Mesenchymal stem cell (in vitro differentiated cells and primary cell): ENCODE results near the gene KRT4.

ENCODE experiments used
- DNase-seq: peaks from one replicate; pipeline ENCODE4 v3.0.0-alpha.2; 2013
- H2AFZ ChIP-seq: one replicate; pipeline ENCODE4 v1.6.1; 2013; ENCODE audit warnings: low read depth, mild to moderate bottlenecking, control low read depth, inconsistent platforms, low read length, moderate library complexity
- H2AK5ac ChIP-seq: 2 replicates; pipeline ENCODE4 v1.6.1; 2013; ENCODE audit warnings: low read length, moderate library complexity, mild to moderate bottlenecking, inconsistent platforms; ENCODE audit not compliant: severe bottlenecking
- H2BK120ac ChIP-seq: one replicate; pipeline ENCODE4 v1.6.1; 2013; ENCODE audit warnings: low read depth, mild to moderate bottlenecking, inconsistent platforms, low read length, moderate library complexity
- H2BK12ac ChIP-seq, 2 experiments: one replicate each; pipeline ENCODE4 v1.6.1; 2013; ENCODE audit warnings: inconsistent platforms in 2 of 2, low read length in 2 of 2, mild to moderate bottlenecking in 2 of 2, moderate library complexity in 2 of 2, control low read depth in 1 of 2
- H2BK15ac ChIP-seq: one replicate; pipeline ENCODE4 v1.6.1; 2013; ENCODE audit warnings: mild to moderate bottlenecking, low read depth, inconsistent platforms; ENCODE audit not compliant: poor library complexity, severe bottlenecking
- H2BK5ac ChIP-seq: 2 replicates; pipeline ENCODE4 v1.6.1; 2013; ENCODE audit warnings: low read depth, mild to moderate bottlenecking, low read length, control low read depth, inconsistent platforms; ENCODE audit not compliant: poor library complexity, severe bottlenecking
- H3K14ac ChIP-seq, 2 experiments: one replicate each; pipeline ENCODE4 v1.6.1; 2013; ENCODE audit warnings: inconsistent platforms in 2 of 2, low read length in 2 of 2, control low read depth in 1 of 2, mild to moderate bottlenecking in 1 of 2, moderate library complexity in 1 of 2
- H3K18ac ChIP-seq, 2 experiments: one replicate each; pipeline ENCODE4 v1.6.1; 2013; ENCODE audit warnings: inconsistent platforms in 2 of 2, low read length in 2 of 2, control low read depth in 1 of 2, low read depth in 1 of 2, mild to moderate bottlenecking in 1 of 2
- H3K23ac ChIP-seq, 2 experiments: one replicate each; pipeline ENCODE4 v1.6.1; 2013; ENCODE audit warnings: inconsistent platforms in 2 of 2, low read length in 2 of 2, mild to moderate bottlenecking in 2 of 2, moderate library complexity in 2 of 2, control low read depth in 1 of 2
- H3K27ac ChIP-seq: 2 replicates; pipeline ENCODE4 v1.5.1; 2013; ENCODE audit warnings: mild to moderate bottlenecking, moderate library complexity, low read length, control low read depth, inconsistent platforms; ENCODE audit not compliant: poor library complexity, severe bottlenecking
- H3K27me3 ChIP-seq, 2 experiments: 2 replicates each; pipeline versions ENCODE4 v1.6.1 to v1.7.0; 2013; ENCODE audit warnings: low read length in 2 of 2, mild to moderate bottlenecking in 2 of 2, moderate library complexity in 2 of 2, control low read depth in 1 of 2, inconsistent platforms in 1 of 2; ENCODE audit not compliant: control insufficient read depth in 1 of 2, insufficient read depth in 1 of 2
- H3K36me3 ChIP-seq, 2 experiments: 2 replicates each; pipeline versions ENCODE4 v1.6.1 to v1.7.0; 2013; ENCODE audit warnings: low read length in 2 of 2, control low read depth in 1 of 2, inconsistent platforms in 1 of 2, low read depth in 1 of 2, mild to moderate bottlenecking in 1 of 2; ENCODE audit not compliant: insufficient read depth in 2 of 2, control insufficient read depth in 1 of 2
- H3K4ac ChIP-seq, 2 experiments: one replicate each; pipeline ENCODE4 v1.6.1; 2013; ENCODE audit warnings: inconsistent platforms in 2 of 2, low read length in 2 of 2, mild to moderate bottlenecking in 2 of 2, moderate library complexity in 2 of 2, control low read depth in 1 of 2, low read depth in 1 of 2
- H3K4me1 ChIP-seq: 2 replicates; pipeline ENCODE4 v1.6.1; 2013; ENCODE audit warnings: low read depth, low read length, control low read depth; ENCODE audit not compliant: control insufficient read depth, insufficient read depth
- H3K4me2 ChIP-seq: 2 replicates; pipeline ENCODE4 v1.6.1; 2013; ENCODE audit warnings: low read length, mild to moderate bottlenecking, inconsistent platforms; ENCODE audit not compliant: poor library complexity, severe bottlenecking
- H3K4me3 ChIP-seq, 2 experiments: 2 replicates each; pipeline versions ENCODE4 v1.5.1 to v1.7.0; 2013; ENCODE audit warnings: low read length in 2 of 2, mild to moderate bottlenecking in 2 of 2, control low read depth in 1 of 2, low read depth in 1 of 2; ENCODE audit not compliant: insufficient read depth in 1 of 2
- H3K79me1 ChIP-seq: replicated peaks from 2 replicates; pipeline ENCODE4 v1.6.1; 2013; ENCODE audit warnings: mild to moderate bottlenecking, control low read depth, low read length, inconsistent platforms; ENCODE audit not compliant: poor library complexity, severe bottlenecking
- H3K9ac ChIP-seq: 2 replicates; pipeline ENCODE4 v1.7.0; 2013; ENCODE audit warnings: mild to moderate bottlenecking, low read length, moderate library complexity
- H3K9me3 ChIP-seq: 2 replicates; pipeline ENCODE4 v1.7.0; 2013; ENCODE audit warnings: mild to moderate bottlenecking, low read length; ENCODE audit not compliant: control insufficient read depth
- H4K8ac ChIP-seq: one replicate; pipeline ENCODE4 v1.6.1; 2013; ENCODE audit warnings: inconsistent platforms, mild to moderate bottlenecking, low read length, moderate library complexity
- H4K91ac ChIP-seq: one replicate; pipeline ENCODE4 v1.6.1; 2013; ENCODE audit warnings: mild to moderate bottlenecking, low read length, inconsistent platforms
- WGBS: methylation state at CpG from one replicate; pipeline ENCODE4 v1.1.7; 2013; ENCODE audit warnings: mixed read lengths; 5-methylcytosine and 5-hydroxymethylcytosine counted together

KRT4 gene

GRCh38 chr12:52826611-52827498, 12.9 kb upstream of the KRT4 start:
- H2BK15ac ChIP-seq, result no peak overlapping the region
- H3K79me1 ChIP-seq, result no peaks in the 10 kb centered on the region
- H2BK12ac ChIP-seq, result no peak overlapping the region
- no peak overlapping the region for H3K18ac ChIP-seq
- H3K36me3 ChIP-seq, result no peaks in the 10 kb centered on the region
- H3K9ac ChIP-seq, result no peak overlapping the region
- no peak overlapping the region for H3K23ac ChIP-seq
- no peak overlapping the region for H4K91ac ChIP-seq
- H2AFZ ChIP-seq, result no peak overlapping the region
- H3K14ac ChIP-seq, result no peak overlapping the region
- H3K9me3 ChIP-seq, result no peaks in the 10 kb centered on the region
- H2BK5ac ChIP-seq, result no peak overlapping the region
- H3K4ac ChIP-seq, result no peak overlapping the region
- peaks cover 0 to 33% of the 10 kb centered on the region in 2 experiments for H3K27me3 ChIP-seq
- H3K27ac ChIP-seq, result no peak overlapping the region
- WGBS, result 88% methylated on average over 10 of the region's 11 CpGs
- peaks cover 12% of the 10 kb centered on the region for H3K4me1 ChIP-seq
- no peak overlapping the region for H4K8ac ChIP-seq
- no peak for DNase-seq
- peak overlapping the region; percentile 54 for H2AK5ac ChIP-seq
- H3K4me3 ChIP-seq, result no peak overlapping the region
- no peak overlapping the region for H3K4me2 ChIP-seq
- no peak overlapping the region for H2BK120ac ChIP-seq

GRCh38 chr12:52825961-52826360, 12.0 kb upstream of the KRT4 start:
- Histone ChIP-seq H3K27me3 (peaks cover 4 to 37% of the 10 kb centered on the region in 2 experiments), H2BK5ac (no peak overlapping the region), H2AK5ac (peak overlapping the region; percentile 6), H2BK15ac (no peak overlapping the region), H3K9me3 (no peaks in the 10 kb centered on the region), H3K9ac (no peak overlapping the region), H3K27ac (no peak overlapping the region), H3K23ac (no peak overlapping the region), H3K4me1 (peaks cover 12% of the 10 kb centered on the region), H3K4ac (no peak overlapping the region), H3K4me2 (no peak overlapping the region), H4K91ac (no peak overlapping the region), H2BK120ac (no peak overlapping the region), H2BK12ac (no peak overlapping the region), H3K79me1 (no peaks in the 10 kb centered on the region), H3K14ac (no peak overlapping the region), H3K18ac (no peak overlapping the region), H3K36me3 (no peaks in the 10 kb centered on the region), H3K4me3 (no peak overlapping the region), H4K8ac (no peak overlapping the region), H2AFZ (no peak overlapping the region)
- no peak for DNase-seq
- WGBS, result 88% methylated on average over 4 of the region's 4 CpGs

- peaks cover 10 to 45% of the 10 kb centered on the region in 2 experiments for H3K27me3 ChIP-seq
- no peak overlapping the region for H3K4me3 ChIP-seq
- no peaks in the 10 kb centered on the region for H3K79me1 ChIP-seq
- no peak overlapping the region for H3K18ac ChIP-seq
- H3K9me3 ChIP-seq, result no peaks in the 10 kb centered on the region
- no peak overlapping the region for H3K4me2 ChIP-seq
- H3K36me3 ChIP-seq, result no peaks in the 10 kb centered on the region
- 66% methylated on average over 5 of the region's 5 CpGs for WGBS
- DNase-seq, result no peak
- H2BK12ac ChIP-seq, result no peak overlapping the region
- H4K8ac ChIP-seq, result no peak overlapping the region
- peak overlapping the region; percentile 26 for H2AK5ac ChIP-seq
- no peak overlapping the region for H2BK15ac ChIP-seq
- H2AFZ ChIP-seq, result no peak overlapping the region
- H4K91ac ChIP-seq, result no peak overlapping the region
- H3K4me1 ChIP-seq, result peaks cover 12% of the 10 kb centered on the region
- no peak overlapping the region for H2BK120ac ChIP-seq
- no peak overlapping the region for H3K4ac ChIP-seq
- no peak overlapping the region for H3K27ac ChIP-seq
- H3K23ac ChIP-seq, result no peak overlapping the region
- no peak overlapping the region for H3K9ac ChIP-seq
- no peak overlapping the region for H3K14ac ChIP-seq
- no peak overlapping the region for H2BK5ac ChIP-seq
Observed at GRCh38 chr12:52824741-52825410, 11.0 kb upstream of the KRT4 start.

GRCh38 chr12:52823761-52824450, 10.0 kb upstream of the KRT4 start:
- Histone ChIP-seq H4K8ac (no peak overlapping the region), H3K27ac (no peak overlapping the region), H3K18ac (no peak overlapping the region), H3K9ac (no peak overlapping the region), H2BK5ac (no peak overlapping the region), H2BK15ac (no peak overlapping the region), H3K14ac (no peak overlapping the region), H3K4me2 (no peak overlapping the region), H2AK5ac (no peak overlapping the region), H2AFZ (no peak overlapping the region), H3K79me1 (no peaks in the 10 kb centered on the region), H4K91ac (no peak overlapping the region), H3K27me3 (peaks cover 13 to 55% of the 10 kb centered on the region in 2 experiments), H3K4me3 (no peak overlapping the region), H3K9me3 (no peaks in the 10 kb centered on the region), H3K4me1 (peaks cover 12% of the 10 kb centered on the region), H3K23ac (no peak overlapping the region), H2BK120ac (no peak overlapping the region), H3K4ac (no peak overlapping the region), H2BK12ac (no peak overlapping the region), H3K36me3 (no peaks in the 10 kb centered on the region)
- no peak for DNase-seq
- 85% methylated on average over 15 of the region's 15 CpGs for WGBS
